HG03095 (cell line): ENCODE results near the gene UNC13B.

Experiments used
- ATAC-seq: cut with Tn5 transposase; IDR thresholded peaks from one replicate; pipeline ENCODE4 v1.9.1; 2021; ENCODE audit warnings: moderate library complexity; ENCODE audit not compliant: unreplicated experiment

UNC13B gene

DNA sequence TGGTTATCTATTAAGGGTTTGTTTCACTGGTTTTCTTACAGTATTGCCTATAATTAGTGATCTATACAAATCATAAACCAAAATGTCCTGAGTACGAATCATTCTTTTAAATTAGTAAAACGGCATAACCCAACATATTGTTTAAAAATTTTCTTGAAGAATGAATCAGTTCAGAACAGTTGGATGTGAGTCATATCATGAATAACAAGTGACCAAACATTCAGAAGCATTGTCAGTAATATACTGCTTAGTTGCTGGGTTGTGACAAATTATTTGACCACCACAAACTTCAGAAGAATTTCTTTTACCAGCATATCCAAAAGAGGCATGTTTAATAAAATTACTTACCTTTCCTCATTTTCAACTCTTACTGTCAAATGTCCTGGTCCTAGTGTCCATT, 111.2 kb downstream of the UNC13B start:
- no peak for ATAC-seq

DNA sequence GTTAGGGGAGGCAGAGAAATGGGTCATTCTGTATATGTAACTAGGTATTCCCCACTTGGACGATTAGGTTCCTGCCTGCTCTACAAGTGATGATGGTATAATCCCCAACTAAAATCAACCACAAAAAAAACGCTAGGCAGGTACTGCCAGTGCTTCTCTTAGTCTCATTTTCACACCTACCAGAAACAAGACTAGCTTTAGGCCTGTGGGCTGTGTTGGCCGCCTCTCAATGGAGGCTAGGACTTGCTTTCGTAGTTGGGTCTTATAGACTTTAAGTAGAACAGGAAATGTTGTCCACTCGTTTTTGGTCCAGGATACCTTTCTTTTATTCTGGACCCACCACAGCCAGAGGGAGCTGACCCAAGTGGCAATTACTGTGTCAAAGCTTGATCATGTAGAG, 111.8 kb downstream of the UNC13B start:
- ATAC-seq, result no peak

DNA sequence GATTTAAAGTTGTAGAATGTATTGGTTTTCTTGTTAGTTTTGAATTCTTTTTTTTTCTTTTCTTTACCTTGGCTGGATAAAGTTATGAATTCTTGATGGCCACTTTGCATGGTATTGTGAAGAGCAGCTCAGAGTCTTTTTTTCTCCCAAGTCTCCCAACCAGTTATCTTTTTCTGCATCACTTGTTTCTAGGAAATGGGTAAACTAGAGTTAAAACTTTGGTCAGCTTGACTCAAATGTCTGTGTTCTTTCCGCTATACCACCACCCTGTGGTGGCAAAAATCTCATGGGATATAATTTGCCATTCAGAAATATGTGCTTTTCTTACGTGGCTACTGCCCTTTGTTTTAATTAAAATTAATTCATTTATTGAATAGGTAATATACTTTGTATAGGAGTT, 113.2 kb downstream of the UNC13B start:
- no peak for ATAC-seq

DNA sequence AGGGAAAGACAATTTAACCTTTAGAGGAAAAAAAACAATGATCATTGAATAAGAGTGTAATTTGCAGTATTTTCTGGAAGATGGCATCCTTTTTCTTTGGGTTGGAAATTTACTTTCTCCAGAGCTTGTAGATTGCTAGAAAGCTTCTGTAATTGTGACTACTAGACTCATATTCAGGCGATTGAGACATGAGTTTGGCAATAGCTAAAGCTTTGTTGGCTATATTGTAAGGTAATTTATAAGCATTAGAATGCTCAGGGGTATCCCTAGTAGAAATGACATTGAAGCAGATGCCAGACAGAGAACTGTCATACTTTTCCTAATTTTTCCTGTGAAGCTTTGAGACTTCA, 115.3 kb downstream of the UNC13B start:
- no peak for ATAC-seq

DNA sequence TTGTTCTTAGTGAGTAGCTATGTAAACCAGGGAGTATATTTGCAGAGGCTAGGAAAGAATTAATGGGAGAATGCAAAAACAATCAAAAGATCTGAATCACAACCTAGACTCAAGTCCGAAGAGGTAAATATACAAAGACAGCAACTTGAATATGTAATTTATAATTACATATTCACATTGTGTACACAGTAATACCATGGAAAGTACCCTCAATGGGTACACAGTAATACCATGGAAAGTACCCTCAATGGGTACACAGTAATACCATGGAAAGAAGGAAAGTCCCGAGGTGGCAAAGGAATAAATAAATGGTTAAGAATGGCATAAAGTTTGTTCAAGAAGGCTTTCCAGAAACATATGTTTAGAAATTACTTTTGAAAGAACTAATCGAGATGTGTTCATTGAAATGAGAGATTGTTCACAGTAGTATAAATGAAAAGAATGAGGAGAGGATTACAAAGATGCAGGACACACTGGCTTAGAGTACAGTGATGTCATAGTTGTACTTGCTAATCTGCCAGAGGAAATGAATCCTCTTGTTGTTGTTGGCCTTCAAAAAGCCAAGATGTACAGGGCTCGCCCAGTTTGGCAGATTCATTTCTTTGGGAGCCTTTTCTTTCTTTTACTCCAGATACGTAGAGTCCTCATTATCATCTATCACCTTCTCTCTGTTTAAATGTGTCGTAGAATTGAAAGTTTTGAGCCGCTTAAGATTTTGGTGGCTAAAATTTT, 116.0 kb downstream of the UNC13B start:
- ATAC-seq, result no peak

DNA sequence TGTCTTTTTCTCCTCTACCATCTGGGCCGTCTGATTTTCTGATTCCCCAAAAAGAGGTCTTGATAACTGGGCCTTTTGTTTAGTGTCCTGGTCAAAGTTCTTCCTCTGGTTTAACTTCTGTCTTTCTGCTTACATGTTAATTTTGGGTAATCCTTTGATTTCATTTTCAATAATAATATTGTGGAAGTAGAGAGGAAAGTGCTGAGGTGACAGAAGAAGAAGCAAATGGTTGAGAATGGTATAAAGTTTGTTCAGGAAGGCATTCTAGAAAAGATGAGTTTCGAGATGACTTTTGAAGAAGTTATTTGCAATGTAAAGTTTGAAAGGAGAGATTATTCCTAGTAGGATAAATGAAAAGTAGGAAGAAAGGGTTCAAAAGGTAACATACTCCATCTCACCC, 118.1 kb downstream of the UNC13B start:
- ATAC-seq, result no peak

DNA sequence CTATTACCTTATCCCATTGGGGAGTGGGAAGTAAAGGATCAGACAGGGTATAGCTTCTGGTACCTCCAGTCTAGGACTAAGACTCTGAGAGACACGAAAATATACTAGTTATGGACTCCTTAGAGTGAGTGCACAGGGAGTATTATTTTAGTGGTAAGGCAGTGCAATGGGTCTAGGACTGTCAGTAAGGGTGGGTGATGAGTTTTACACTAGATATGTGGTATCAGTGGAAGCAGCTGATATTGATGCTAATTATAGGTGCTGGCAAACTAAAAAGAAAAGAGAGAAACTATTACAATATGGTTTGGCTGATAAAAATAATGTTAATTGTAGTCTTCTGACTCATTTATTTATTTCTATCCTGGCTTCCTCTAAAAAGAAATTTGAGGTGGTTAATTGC, 118.6 kb downstream of the UNC13B start:
- ATAC-seq, result no peak

DNA sequence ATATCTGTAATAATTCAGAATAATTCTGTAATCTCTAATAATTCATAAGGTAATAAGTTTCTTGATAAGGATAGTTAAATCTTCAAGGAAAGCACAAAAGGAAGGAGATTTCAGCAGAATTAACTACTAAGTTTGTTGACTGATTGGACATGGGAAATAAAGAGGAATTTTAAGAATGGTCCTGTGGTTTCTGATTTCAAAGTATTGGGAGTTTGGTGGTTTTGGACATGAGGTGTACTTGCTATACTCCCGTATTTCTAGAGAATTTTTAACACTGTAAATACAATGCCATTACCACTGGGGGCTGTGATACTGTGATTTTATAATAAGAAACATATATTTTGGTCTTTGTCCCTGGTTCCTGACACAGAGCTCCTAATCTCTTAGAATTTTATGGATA, 123.9 kb downstream of the UNC13B start:
- no peak for ATAC-seq

DNA sequence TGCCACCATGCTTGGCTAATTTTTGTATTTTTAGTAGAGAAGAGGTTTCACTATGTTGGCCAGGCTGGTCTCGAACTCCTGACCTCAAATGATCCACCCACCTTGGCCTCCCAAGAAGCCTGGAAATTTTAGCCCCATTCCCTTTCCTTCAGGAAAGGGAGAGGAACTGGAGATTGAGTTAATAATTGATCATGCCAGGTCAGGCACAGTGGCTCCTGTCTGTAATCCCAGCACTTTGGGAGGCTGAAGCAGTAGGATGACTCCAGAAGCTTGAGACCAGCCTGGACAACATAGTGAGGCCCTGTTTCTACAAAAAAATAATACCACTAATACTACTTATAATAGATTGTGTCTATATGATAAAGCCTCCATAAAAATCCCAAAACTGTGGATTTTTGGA, 124.6 kb downstream of the UNC13B start:
- no peak for ATAC-seq

DNA sequence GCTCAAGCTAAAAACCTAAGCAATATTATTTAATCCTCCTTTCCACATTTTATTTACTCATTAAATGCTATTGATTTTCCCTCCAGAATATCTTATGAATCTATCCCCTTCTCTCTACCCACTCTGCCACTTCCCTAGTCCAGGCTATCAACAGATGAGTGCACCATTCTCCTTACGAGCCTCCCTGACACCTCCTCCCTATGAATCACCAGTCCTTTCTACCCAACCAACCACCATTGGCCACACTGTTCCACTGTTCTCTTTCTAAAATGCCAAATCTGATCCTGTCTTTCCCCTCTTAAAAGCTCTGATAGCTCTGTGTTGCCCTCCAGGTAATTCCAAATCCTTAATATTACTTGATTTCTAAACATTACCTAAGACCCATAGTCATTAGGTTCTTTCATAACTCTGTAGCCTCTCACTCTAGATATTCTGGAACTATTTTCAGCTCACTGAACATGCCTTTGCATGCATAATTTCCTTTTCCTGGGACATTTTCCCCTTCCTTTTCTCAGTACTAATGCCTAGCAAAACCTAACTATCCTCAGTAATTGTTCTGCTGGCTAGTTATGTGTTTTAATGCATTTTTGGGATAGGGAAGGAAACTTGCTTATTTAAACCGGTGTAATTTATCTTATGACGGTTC, 126.3 kb downstream of the UNC13B start:
- ATAC-seq, result no peak

DNA sequence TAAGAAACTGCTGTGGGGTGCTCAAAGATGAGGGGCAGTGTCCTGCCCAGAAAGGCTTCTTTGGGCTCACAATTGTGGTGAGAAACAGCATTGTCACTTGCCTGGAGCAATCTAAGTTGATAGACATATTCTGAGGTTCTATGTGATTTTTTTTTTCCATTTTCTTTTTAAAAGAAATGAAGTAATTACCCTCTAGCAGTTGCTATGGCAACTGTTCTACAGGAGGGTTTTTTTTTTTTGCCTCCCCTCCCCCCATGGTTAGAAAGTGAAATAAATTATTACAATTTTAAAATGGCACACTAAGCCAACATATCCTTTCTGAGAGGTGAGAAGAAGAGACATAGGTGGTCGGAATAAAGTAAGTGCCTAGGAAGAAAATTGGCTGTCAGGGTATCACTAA, 127.0 kb downstream of the UNC13B start:
- no peak for ATAC-seq

DNA sequence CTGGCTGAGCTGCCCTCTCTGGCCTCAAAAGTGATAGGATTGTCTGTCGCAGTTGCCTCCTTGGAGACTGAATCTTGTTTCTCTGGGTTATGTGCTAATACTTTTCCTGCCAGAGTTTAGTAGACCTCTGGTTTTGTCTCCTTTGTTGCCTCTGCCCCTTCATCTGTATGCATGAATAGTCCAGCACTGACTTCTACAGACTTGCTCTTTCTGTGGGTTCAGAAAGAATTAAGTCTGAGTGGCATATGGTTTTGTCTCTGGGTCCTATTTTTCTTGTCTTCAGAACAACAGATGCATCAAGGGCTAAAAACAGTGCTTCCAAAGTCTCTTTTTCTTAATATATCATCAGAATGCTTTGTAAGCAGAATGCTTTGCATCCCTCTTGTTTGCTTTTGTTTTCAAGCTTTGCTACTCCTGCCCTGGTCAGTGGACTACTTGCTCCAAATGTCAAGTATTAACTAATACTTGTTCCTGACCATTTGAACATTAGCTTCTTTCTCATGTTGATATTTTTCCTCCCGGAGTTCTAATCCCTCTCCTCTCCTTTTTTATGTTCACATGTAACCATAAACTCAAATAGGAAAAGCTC, 131.7 kb downstream of the UNC13B start:
- ATAC-seq, result no peak

DNA sequence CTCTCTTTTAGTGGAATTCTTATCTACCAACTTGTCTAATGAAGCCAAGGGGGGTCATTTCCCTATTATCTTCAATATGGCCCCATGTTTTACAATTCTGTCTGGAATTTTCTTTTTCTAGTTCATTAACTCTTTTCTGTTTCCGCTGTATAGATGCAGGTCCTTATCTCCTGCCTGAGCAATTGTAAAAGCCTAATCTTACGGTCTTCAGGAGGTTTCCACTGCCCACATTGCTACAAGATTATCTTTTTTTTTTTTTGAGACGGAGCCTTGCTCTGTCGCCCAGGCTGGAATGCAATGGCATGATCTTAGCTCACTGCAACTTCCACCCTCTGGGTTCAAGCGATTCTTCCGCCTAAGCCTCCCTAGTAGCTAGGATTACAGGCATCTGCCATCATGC, 132.3 kb downstream of the UNC13B start:
- no peak for ATAC-seq

DNA sequence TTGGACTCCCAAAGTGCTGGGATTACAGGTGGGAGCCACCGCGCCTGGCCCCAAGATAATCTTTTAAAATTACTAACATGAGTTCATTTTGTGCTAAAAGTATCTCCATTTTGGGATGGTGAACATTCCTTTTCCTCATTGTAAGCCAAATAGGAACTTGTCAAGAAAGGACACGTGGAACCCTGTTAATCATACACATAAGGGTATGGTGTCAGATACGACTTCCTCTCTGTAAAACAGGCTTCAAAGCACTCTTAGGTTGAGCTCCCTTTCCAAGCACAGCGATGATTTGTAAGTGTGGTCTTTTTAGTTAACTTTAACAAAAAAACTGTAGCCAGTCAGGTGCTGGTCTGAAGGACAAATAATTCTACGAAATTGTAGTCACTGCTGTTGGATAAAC, 132.7 kb downstream of the UNC13B start:
- no peak for ATAC-seq

DNA sequence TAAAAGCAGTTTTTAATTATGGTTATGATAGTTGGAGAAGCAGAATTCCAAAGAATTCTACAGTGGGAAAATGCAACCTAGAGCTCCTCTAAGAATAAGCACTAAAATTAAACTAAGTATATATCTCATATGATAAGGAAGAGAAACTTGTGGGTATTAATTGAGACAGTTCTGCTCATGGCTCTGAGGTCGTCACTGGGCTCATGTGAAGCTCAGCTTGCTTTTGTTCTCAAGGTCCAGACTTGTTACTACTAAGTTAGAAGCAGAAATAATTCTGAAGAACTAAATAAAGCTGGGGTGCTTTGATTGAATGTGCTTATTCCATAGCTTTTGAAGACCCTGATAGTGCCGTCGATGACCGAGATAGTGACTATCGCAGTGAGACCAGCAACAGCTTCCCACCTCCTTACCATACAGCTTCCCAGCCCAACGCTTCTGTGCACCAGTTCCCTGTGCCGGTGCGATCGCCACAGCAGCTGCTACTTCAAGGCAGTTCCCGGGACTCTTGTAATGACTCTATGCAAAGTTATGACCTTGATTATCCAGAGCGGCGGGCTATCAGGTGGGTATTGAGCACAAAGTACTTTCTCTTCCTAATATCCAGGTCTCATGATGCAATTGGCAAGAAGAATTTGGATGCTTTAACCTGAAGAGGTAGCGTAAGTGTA, 133.7 kb downstream of the UNC13B start:
- no peak for ATAC-seq

DNA sequence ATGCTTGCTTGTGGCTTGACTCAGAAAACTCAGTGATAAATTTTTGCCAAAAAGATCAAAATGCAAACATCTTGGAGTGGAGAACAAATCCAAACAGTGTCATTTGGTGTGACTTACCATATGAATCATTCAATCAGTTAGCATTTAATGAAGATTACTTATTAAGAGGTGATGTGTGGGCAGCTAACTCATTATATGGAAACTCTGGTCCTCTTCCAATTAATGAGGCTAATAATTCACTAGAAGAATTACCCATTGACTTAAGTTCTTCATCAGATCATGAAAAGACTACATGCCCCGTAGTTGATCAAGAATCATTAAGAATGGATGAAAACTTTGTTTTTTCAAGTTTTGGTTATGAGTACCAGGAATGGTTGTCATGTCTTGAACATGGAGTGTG, 141.8 kb downstream of the UNC13B start:
- ATAC-seq, result no peak

DNA sequence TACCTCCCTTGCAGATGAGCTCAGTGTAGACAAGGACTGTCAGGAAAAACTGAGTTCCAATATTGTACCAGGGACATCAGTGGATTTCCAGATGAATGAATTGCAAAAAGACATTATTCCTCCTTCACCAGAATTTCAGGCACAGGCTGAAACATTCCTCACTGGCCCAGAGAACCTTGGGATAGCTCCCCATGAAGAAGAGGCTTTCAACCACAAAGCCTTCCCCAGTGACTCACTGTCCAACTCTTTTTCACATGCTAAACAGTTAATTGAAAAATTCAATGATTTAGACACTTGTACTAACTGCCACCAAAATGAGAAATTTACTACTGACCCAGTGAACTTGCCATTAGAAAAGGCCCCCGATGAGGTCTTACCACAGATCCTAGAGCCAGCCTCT, 144.5 kb downstream of the UNC13B start:
- no peak for ATAC-seq

DNA sequence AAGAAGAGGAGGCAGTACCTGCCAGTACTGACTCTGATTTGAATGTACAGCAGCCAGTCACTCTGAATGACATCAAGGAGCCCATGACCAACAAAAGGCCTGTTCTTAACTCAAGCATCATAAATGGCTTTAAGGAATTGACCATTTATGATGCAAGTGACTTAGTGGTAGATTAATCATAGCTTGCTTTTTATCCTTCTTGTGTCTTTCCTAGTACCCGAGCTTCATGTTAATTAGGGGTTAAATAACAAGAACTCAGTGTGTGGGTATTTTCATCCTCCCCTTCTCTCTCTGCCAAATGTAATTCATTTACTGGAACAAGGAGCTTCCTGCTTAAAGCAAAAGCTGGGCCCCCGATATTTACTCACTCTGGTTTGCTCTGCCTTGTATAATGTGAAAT, 146.5 kb downstream of the UNC13B start:
- ATAC-seq, result no peak

DNA sequence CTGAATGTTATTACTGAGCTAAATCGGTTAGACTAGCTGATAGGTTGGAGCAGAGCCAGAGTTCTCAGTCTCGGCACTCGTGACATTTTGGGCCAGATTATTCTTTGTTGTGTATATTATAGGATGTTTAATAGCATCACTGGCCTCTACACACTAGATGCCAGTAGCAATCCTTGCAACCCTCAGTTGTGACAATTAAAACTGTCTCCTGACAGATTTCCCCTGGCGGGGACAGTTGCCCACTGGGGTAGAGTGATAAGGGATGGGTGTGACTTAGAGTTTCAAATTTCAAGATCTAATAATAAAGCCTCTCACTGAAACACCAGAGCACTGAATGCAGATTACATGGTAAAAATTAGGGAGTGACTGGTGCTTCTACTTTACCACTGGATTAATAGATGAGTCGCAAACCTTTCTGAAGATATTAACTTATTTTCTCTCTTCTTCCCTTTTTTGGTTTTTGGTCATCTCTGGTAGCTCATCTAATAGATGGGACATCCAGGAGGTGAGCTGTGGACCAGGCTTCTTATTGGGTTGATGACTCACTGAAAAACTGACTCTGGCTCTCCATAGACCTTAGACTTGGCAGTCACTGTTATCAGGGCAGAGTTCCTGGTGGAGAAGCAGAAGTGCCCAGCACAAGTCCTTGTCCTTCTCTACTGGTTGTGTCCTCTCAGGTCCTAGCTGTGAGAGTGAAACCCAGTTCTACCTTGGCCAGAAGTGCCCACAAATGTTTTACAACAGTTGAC, 150.3 kb downstream of the UNC13B start:
- no peak for ATAC-seq

DNA sequence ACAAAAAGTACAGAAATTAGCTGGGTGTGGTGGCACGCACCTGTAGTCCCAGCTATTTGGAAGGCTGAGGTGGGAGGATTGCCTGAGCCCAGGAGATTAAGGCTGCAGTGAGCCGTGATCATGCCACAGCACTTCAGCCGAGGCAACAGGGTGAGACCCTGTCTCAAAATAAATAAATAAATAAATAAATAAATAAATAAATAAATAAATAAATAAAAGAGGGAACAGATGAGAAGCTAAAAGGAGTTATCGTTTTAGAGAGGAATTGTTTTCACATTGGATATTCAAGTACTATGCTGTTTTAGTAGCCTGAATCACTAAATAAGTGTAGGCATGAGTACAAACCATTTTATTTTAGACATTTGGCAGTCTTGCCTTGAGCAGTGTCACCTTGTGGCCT, 151.7 kb downstream of the UNC13B start:
- ATAC-seq, result no peak

DNA sequence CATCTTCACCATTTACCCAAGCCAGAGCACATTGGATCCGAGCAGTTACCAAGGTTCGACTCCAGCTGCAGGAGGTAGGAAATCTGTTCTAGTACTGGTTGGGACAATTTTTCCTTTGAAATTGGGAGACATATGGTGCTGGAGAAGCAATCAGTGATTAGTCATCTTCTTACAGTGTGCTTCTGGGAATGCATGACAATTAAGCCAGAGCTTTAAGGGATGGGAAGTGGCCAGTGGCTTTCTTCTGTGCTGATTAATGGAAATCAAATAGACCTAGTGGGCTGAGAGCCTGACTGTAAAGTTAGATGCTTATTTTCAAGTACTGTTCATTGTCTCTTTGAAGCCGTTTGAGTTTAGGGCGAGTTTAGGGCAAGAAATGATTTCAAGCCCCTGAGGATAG, 152.1 kb downstream of the UNC13B start:
- ATAC-seq, result no peak
